Bronchial epithelial cell (primary cell): ENCODE results near the gene PIANP. TPM values are rescaled to one million over a fixed set of nuclear protein-coding genes. Genes with fewer than 3 reads are reported as not detected.

Experiments
- DNase-seq: peaks from one replicate; pipeline ENCODE4 v3.0.0-alpha.2; 2010; ENCODE audit warnings: low read depth
- FAIRE-seq: peaks from 2 replicates; lab custom pipeline; 2011; peaks lifted over from hg19 to GRCh38; lab: Jason Lieb, UNC
- H3K27me3 ChIP-seq: 2 replicates; pipeline ENCODE4 v1.5.1; 2011; ENCODE audit warnings: low read length; ENCODE audit not compliant: control insufficient read depth, insufficient read depth
- H3K36me3 ChIP-seq: 2 replicates; pipeline ENCODE4 v1.5.1; 2011; ENCODE audit warnings: low read length; ENCODE audit not compliant: control insufficient read depth, insufficient read depth
- H3K4me3 ChIP-seq: 2 replicates; pipeline ENCODE4 v1.5.1; 2011; ENCODE audit warnings: mild to moderate bottlenecking, low read depth, low read length, control low read depth
- CTCF ChIP-seq: IDR thresholded peaks from 2 replicates; pipeline ENCODE4 v1.5.1; 2011; ENCODE audit warnings: mild to moderate bottlenecking, moderate library complexity, low read length, control low read depth, inconsistent platforms; ENCODE audit not compliant: insufficient read depth, severe bottlenecking
- total RNA-seq: library from RNA; depleted of rRNA; stranded (reverse); fragments of >200 nt; gene quantifications from 2 replicates; pipeline ENCODE4 v1.2.1, GENCODE V29; 2014

PIANP gene
- total RNA-seq, 1 donor from 2014 or later: not detected

- H3K36me3 ChIP-seq: no peaks in the 10 kb centered on the region
- H3K27me3 ChIP-seq: peaks cover 24% of the 10 kb centered on the region
- FAIRE-seq: no peak
- DNase-seq: no peak
- H3K4me3 ChIP-seq: no peak overlapping the region
- no peak for TF ChIP-seq CTCF
Measured at GRCh38 chr12:6698352-6699046, 2.1 kb downstream of the PIANP start.

DNA sequence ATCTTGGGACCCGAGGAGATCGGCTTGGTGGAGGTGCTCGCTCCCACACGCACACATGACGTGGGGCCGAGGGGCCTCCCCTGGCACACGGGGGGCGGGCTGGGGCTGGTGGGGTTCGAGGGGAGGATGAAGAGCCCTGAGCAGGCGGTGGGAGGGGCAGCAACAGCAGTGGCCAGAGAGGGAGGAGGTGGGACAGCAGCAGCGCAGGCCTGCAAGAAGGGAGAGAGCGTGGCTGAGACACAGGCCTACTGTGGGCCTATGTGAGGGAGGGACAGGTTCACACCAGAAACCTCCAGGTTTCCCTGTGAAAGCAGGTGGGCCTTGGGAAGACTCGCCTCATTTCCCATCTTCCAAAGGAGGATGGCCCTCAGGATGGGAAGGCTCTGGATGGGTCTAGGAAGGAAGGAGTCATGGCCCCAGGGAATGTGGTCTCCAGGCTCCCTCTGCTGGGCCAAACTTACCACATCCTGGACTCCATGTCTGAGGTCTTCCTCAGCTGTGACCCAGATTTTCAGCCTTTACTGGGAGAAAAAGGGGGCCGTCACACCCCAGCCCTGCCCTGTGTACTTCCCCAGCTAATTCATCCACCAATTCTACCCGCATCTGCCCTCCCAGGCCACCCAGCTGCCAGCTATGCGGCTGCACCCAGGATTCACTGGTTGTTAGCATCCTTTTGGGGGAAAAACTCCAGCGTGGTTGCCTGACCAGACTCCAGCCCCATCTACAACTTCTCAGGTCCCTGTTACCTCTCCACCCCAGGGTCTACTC, 2.8 kb downstream of the PIANP start:
- peaks cover 24% of the 10 kb centered on the region for H3K27me3 ChIP-seq
- FAIRE-seq: peak; percentile 7
- peak; percentile 74 for TF ChIP-seq CTCF

DNA sequence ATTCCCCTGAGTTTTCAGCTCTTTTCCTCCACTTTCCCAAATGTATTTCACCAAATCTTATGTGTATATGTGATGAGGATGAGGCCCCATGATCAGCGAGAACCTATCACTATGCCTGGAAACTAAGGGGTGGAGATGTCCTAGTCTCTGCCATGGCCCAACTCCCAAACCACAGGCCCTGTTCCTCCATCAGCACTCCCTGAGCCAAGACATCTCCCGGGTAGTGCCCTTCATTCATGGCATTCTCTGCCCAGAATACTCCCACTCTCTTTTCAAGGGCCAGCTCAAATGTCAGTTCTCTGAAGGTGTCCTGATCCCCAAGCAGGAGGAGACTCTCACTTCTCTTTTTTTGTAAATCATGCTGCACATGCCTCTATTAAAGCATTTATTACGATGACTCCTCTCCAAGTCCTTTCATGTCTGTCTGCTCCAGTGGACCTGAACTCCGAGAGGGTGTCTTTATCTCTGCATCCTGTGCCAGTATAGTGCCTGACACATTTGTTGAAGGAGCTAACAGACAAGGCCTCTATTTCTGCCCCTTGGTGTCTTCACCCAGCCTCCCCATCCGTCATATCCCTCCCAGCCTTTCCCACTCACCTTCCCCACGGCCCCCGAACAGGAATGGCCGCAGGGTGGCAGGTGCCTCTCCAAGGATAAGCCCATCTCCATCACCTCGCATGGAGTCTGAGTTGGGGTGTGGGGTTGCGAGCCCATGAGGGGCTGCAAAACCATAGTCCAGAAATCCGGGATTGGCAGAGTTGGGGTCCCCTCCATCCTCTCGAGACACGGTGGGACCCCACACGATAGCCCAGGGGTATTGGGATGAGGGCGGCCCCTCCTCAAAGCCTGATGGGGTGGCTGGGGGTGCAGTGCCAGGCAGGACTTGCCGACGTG, 3.7 kb downstream of the PIANP start:
- DNase-seq: no peak

More for the DNA sequence above, 2.8 kb downstream of the PIANP start:
- DNase-seq: peak; percentile 45
- Histone ChIP-seq H3K36me3 (no peaks in the 10 kb centered on the region), H3K4me3 (no peak overlapping the region)

DNA sequence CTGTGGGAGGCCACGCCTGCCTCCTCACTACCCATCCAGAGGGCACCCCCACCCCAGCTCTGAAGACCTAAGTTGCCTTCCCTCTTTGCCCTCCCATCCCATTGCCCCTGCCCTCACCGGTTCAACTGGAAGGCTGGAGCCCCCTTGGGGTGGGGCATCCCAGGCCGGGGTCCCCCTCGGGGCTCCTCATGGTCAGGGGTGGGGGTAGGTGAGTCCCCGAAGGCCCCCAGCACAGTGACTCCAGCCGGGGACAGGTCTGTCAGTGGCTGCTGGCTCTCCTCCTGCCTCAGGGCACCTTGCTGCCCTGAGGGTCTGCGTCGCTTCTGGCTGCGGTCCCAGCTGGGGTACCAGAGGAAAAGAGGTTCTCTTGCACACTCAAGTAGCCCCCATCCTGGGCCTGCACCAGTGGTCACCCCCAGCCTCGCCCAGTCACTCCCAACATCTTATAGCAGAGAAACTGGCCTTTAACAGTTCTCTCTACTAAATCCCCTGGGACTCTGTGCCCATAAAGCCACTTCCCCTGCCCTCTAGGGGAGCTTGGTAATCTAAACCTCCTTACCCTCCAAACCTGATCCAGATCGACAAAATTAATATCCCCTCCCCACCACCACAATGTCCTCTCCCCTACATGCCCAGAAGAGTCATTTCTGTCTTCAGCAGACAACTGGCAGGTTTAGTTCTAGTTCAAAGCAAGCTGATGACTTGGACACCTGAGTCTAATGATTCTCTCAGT, 5.1 kb downstream of the PIANP start:
- DNase-seq (no peak), FAIRE-seq (no peak)
- TF ChIP-seq CTCF: no peak
- no peak overlapping the region for H3K4me3 ChIP-seq
- peaks cover 12% of the 10 kb centered on the region for H3K27me3 ChIP-seq
- H3K36me3 ChIP-seq: no peaks in the 10 kb centered on the region

More for the DNA sequence above, 3.7 kb downstream of the PIANP start:
- FAIRE-seq: peak; percentile 13
- no peak for TF ChIP-seq CTCF
- Histone ChIP-seq H3K4me3 (no peak overlapping the region), H3K36me3 (no peaks in the 10 kb centered on the region), H3K27me3 (peaks cover 24% of the 10 kb centered on the region)

DNA sequence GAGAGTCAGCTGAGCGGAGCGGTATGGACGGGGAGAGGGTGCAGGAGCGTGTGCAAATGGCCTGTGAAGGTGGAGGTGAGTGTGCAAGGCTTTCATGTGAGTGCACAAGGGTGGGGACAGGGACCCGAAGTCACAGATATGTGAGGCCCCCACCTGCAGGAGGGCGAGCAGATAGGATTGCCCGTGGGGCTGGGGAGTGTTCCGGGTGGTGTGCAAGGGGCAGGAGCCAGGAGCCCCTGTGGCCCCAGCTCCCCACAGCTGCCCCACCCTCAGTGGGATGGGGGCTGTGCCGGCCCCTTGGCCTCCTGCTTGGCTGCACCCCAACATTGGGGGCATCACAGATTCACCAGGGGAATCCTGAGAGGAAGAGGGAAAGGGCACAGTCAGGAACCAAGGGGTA, 5.9 kb downstream of the PIANP start:
- FAIRE-seq (no peak), DNase-seq (no peak)
- no peak for TF ChIP-seq CTCF
- H3K27me3 ChIP-seq: peaks cover 6% of the 10 kb centered on the region
- no peaks in the 10 kb centered on the region for H3K36me3 ChIP-seq
- H3K4me3 ChIP-seq: no peak overlapping the region
